HG03575 (cell line): ENCODE data around the gene METTL16.
"Not testable (repeated sequence)": the region's sequence is repeated elsewhere in the genome, so short reads cannot be mapped to it uniquely, and the experiment has no call there.

Source experiments
- ATAC-seq: cut with Tn5 transposase; IDR thresholded peaks from one replicate; pipeline ENCODE4 v1.9.1; 2021; ENCODE audit not compliant: unreplicated experiment, insufficient number of reproducible peaks, low FRiP score; ENCODE audit errors: extremely low read depth

METTL16 gene

GRCh38 chr17:2511462-2512369 lies at the start of gene METTL16:
Gene METTL16, minus strand, starts transcription at chr17:2511888. Its CDS starts 9,557 bp downstream, at chr17:2502331.
- ATAC-seq = peak; percentile 55

DNA sequence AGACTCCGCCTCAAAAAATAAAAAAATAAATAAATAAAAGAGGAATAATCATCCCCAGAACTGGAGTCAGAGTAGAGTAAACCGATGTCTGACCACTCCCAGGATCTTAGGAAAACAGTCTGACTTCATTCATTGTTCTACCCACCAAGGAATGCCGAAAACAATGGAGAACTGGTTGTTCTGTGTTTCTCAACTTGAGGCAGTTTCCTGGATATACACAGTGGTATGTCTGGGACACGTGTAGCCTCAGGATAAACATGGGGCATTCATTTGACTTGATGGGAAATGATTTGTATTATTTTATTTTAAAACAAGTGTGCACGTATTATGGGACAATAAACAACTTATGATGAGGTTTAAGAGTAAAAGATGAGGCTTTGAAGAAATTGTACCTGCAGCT lies 49.0 kb upstream of the METTL16 start:
- no peak for ATAC-seq

GRCh38 chr17:2551928-2552327 lies 40.2 kb upstream of the METTL16 start:
- ATAC-seq = no peak

GRCh38 chr17:2551493-2551892 lies 39.8 kb upstream of the METTL16 start:
- no peak for ATAC-seq

DNA sequence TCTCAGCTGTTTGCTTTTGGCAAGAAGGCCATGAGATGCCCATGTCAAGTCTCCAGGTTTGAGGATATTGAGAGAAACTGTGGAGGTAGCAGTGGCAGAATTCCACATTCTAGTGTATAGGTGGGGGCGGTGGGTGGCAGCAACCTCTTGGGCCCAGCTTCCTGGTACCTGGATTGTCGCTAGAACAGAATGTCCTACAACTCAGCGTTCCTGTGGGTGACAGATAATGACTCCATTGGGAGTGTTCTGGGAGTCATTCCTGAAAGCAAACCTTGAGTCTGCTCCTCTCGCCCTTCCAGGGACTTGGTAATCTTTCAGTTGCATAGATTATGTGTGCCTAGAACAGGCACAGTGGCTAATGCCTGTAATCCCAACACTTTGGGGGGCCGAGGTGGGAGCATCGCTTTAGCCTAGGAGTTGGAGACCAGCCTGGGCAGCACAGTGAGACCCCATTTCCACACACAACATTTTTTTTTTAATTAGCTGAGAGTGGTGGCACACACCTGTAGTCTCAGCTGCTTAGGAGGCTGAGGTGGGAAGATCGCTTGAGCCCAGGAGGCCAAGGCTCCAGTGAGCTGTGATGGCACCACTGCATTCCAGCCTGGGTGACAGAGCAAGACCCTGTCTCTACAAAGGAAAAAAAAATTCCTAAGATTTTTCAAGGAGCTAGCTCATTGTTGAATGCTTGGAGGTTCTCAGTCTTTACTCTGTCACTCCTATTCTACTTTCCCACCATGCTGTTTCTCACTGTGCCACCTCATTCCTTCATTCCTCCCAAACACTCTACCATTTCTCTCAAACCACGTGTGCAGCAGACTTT lies 37.9 kb upstream of the METTL16 start:
- no peak for ATAC-seq

- ATAC-seq = not testable (repeated sequence)
Observed at GRCh38 chr17:2548026-2548425, 36.3 kb upstream of the METTL16 start.

GRCh38 chr17:2547176-2547575 lies 35.5 kb upstream of the METTL16 start:
- ATAC-seq = no peak

DNA sequence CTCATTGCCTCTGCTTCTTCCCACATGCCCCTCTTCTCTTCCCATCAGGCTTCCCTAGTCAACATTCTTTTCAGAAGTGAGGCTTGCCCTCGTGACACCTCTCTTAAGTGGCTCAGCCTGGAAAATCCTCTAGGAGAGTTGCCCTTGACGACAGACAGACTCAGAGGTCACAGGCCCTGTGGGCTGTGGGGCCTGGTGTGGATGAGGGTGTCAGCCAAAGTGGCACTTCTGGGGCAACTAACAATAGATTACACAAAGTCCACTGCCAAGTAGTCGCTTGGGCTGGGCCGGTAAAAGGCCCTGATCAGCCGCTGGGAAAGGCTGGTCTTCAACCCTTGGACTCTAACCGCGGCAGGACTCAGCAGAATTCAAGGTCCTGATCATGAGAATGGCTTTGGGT lies 33.7 kb upstream of the METTL16 start:
- no peak for ATAC-seq

DNA sequence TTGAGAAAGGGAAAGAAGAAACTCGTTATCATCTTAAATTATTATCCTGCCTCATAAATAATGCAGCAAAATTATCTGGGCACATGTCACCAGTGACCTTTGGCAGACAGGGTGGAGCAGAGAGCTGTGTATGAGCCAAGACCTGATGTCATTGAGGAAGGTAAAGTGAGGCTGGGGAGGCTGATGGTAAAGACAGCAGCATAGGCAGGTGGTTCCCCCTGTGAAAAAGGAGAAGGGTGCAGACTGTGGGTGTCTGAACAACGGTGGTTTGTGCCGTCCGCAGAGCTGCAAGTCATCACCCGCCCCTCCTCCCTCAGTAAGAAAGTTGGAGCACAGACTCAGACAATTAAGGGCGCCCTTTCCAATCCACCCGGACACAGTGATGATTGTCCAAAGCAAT lies 30.8 kb upstream of the METTL16 start:
- no peak for ATAC-seq

GRCh38 chr17:2542056-2542455 lies 30.4 kb upstream of the METTL16 start:
- no peak for ATAC-seq

GRCh38 chr17:2537579-2537978 lies 25.9 kb upstream of the METTL16 start:
- not testable (repeated sequence) for ATAC-seq

- no peak for ATAC-seq
Observed at GRCh38 chr17:2532146-2532720, 20.5 kb upstream of the METTL16 start.

GRCh38 chr17:2531243-2531954 lies 19.7 kb upstream of the METTL16 start:
- ATAC-seq = not testable (repeated sequence)

DNA sequence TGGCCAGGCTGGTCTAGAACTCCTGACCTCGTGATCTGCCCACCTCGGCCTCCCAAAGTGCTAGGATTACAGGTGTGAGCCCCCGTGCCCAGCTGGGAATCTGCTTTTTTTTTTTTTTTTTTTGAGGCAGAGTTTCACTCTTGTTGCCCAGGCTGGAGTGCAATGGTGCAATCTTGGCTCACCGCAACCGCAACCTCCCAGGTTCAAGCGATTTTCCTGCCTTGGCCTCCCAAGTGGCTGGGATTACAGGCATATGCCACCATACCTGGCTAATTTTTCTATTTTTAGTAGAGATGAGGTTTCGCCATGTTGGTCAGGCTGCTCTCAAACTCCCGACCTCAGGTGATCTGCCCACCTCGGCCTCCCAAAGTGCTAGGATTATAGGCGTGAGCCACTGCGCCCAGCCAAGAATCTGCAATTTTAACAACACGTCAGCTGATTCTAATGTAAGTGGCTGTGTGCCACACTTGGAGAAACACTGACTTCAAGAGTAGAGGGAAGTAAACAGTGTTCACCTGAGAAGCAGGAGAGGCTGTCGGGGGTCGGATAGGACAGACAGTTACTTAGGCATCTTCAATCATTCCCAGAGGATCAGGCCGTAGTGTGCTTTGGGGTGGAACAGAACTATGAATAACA lies 10.2 kb upstream of the METTL16 start:
- not testable (repeated sequence) for ATAC-seq

GRCh38 chr17:2521257-2521656 lies 9.6 kb upstream of the METTL16 start:
- ATAC-seq = no peak

DNA sequence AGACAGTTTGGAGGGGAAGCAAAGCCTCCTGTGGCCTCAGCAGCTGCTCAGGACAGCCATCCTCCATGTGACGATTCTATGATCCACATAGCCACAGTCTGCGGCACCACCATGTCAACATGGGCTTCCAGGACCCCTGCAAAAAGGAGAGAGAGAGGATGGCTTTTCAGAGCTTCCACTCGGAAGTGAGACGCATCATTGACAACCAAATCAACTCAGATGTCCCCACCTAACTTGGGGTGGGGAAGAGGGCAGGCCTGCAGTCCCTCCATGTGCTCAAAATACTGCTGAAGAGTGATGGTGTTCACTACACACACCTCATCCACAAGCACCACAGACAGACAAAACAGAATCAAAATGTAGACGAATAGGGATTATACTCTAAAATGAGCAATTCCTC lies 5.9 kb upstream of the METTL16 start:
- no peak for ATAC-seq

DNA sequence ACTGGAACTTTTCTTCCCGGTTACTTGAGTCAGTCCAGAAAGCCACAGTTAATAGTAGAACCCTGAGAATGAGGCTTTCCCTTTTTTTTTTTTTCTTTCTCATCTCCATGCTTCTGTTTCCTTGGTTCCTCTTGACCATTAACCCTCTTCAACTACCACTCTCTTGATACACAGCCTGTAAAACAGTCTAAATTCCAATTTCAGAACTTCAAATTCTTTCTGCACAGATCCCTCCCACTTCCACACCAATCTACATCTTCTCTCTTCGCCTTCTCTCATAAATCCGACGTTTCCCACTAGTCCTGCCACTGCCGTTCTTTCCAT lies 588 bp downstream of the METTL16 start:
- no peak for ATAC-seq

DNA sequence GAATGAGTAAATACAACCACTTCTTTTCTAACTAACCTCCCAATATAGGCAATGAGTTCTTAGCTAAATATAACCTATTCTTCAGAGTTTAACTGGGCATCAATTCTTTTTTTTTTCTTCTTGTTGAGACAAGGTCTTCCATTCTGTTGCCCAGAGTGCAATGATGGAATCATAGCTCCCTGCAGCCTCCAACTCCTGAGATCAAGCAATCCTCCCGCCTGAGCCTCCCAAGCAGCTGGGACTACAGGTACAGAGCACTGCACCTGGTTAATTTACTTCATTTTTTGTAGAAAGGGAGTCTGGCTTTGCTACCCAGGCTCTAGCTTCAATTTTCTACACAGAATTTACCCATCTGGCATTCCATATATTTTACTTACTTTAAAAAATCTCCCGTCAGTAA lies 1.1 kb downstream of the METTL16 start:
- no peak for ATAC-seq

DNA sequence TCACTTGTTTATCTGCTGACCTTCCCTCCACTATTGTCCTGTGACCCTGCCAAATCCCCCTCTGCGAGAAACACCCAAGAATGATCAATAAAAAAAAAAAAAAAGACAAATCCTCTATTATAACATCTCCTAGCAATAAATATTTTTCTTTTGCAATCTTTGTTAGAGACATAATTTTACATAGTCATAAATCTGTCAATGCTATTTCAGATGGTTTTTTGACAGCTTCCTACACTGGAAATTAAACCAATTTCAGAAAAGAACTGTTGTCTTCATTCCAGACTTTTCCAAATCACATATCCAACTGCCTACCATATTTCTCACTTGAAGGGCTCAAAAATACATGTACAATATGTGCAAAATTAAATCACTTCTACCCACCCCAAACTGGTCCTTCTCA lies 3.7 kb downstream of the METTL16 start:
- no peak for ATAC-seq
